ENCODE data around the gene GTF3C2.

- TF ChIP-seq POLR2A (IDR thresholded peaks at IDR 0.05) (no peak), CTCF (IDR thresholded peaks at IDR 0.05 in 8 of 11, conservative IDR thresholded peaks at IDR 0.05 in 3 of 11) (no peak)
These were observed 31.8 kb downstream of the GTF3C2 start for GRCh38 chr2:27324720-27325119.

Measured in spleen (tissue), 7 donors.